Left ventricle myocardium inferior (tissue), 1 donor: ENCODE measurements around the gene PSMA6. TPM values are rescaled to one million over a fixed set of nuclear protein-coding genes. Genes with fewer than 3 reads are reported as not detected.
"Not testable (repeated sequence)": the region's sequence is repeated elsewhere in the genome, so short reads cannot be mapped to it uniquely, and the experiment has no call there.

ENCODE experiments used
- DNase-seq: peaks from one replicate; pipeline ENCODE4 v3.0.0-alpha.2; 2020
- H3K27ac ChIP-seq: fragments of 200-600 bp; replicated peaks from 2 replicates; pipeline ENCODE4 v1.8.0; 2021
- H3K27me3 ChIP-seq: fragments of 200-600 bp; 2 replicates; pipeline ENCODE4 v1.8.0; 2021; ENCODE audit warnings: low read depth
- H3K36me3 ChIP-seq: fragments of 200-600 bp; 2 replicates; pipeline ENCODE4 v1.8.0; 2021
- H3K4me1 ChIP-seq: fragments of 200-600 bp; 2 replicates; pipeline ENCODE4 v1.8.0; 2021
- H3K4me3 ChIP-seq: fragments of 200-600 bp; 2 replicates; pipeline ENCODE4 v1.8.0; 2021; ENCODE audit warnings: mild to moderate bottlenecking, moderate library complexity
- H3K9me3 ChIP-seq: fragments of 200-600 bp; replicated peaks from 2 replicates; pipeline ENCODE4 v1.8.0; 2021
- CTCF ChIP-seq: fragments of 200-600 bp; IDR thresholded peaks from 2 replicates; pipeline ENCODE4 v1.8.0; 2021; ENCODE audit warnings: antibody characterized with exemption, mild to moderate bottlenecking, borderline replicate concordance
- intact Hi-C: fragments of 100-400 bp; cut with micrococcal nuclease; formaldehyde crosslinking; loops from one replicate; pipeline ENCODE4 v1.11.0; 2022
- total RNA-seq: library from RNA; stranded (reverse); fragmentation: NEBNext Ultra II Directional; extraction: Animal tissue kit (Norgen Biotek cat#: 25700); gene quantifications from one replicate; pipeline ENCODE4 v1.2.1, GENCODE V29; 2021
- donor health status: DM: no; HTN: yes; CAD: no; lungs with severe emphysema.

Gene PSMA6
- total RNA-seq, 1 donor from 2014 or later = 179 TPM

GRCh38 chr14:35342489-35343010, 50.4 kb downstream of the PSMA6 start:
- DNase-seq = peak; percentile 60
- Histone ChIP-seq H3K36me3 (no peaks in the 10 kb centered on the region), H3K9me3 (no peaks in the 10 kb centered on the region), H3K27ac (peak overlapping the region; percentile 96), H3K4me1 (peaks cover 55% of the 10 kb centered on the region), H3K4me3 (peak overlapping the region; percentile 57), H3K27me3 (no peaks in the 10 kb centered on the region)
- intact Hi-C loops = no loop called here
- TF ChIP-seq CTCF = no peak

GRCh38 chr14:35343702-35344101, 51.5 kb downstream of the PSMA6 start:
- Histone ChIP-seq H3K4me1 (peaks cover 47% of the 10 kb centered on the region), H3K36me3 (no peaks in the 10 kb centered on the region), H3K27ac (no peak overlapping the region), H3K4me3 (no peak overlapping the region), H3K9me3 (no peaks in the 10 kb centered on the region), H3K27me3 (no peaks in the 10 kb centered on the region)
- DNase-seq = no peak
- TF ChIP-seq CTCF = no peak
- intact Hi-C loops = no loop called here

- no peaks in the 10 kb centered on the region for H3K36me3 ChIP-seq
- H3K9me3 ChIP-seq = no peaks in the 10 kb centered on the region
- no peak overlapping the region for H3K4me3 ChIP-seq
- no peak overlapping the region for H3K27ac ChIP-seq
- no peak for DNase-seq
- peaks cover 47% of the 10 kb centered on the region for H3K4me1 ChIP-seq
- intact Hi-C loops = no loop called here
- no peak for TF ChIP-seq CTCF
- no peaks in the 10 kb centered on the region for H3K27me3 ChIP-seq
These were observed 52.1 kb downstream of the PSMA6 start for GRCh38 chr14:35344107-35344807.

- no peak overlapping the region for H3K4me3 ChIP-seq
- no peak for TF ChIP-seq CTCF
- no peaks in the 10 kb centered on the region for H3K27me3 ChIP-seq
- DNase-seq = no peak
- H3K4me1 ChIP-seq = peaks cover 33% of the 10 kb centered on the region
- intact Hi-C loops = no loop called here
- H3K9me3 ChIP-seq = no peaks in the 10 kb centered on the region
- no peaks in the 10 kb centered on the region for H3K36me3 ChIP-seq
- H3K27ac ChIP-seq = no peak overlapping the region
These were observed 54.6 kb downstream of the PSMA6 start for GRCh38 chr14:35346738-35347322.

GRCh38 chr14:35347323-35348043, 55.3 kb downstream of the PSMA6 start:
- Histone ChIP-seq H3K4me1 (peaks cover 33% of the 10 kb centered on the region), H3K36me3 (no peaks in the 10 kb centered on the region), H3K27ac (no peak overlapping the region), H3K27me3 (no peaks in the 10 kb centered on the region), H3K4me3 (no peak overlapping the region), H3K9me3 (no peaks in the 10 kb centered on the region)
- no peak for DNase-seq
- no peak for TF ChIP-seq CTCF
- intact Hi-C loops = no loop called here

- H3K36me3 ChIP-seq, H3K9me3 ChIP-seq, intact Hi-C loops, H3K27me3 ChIP-seq, H3K27ac ChIP-seq, DNase-seq, H3K4me3 ChIP-seq: not testable (repeated sequence)
- H3K4me1 ChIP-seq = peaks cover 31% of the 10 kb centered on the region
These were observed 55.8 kb downstream of the PSMA6 start for GRCh38 chr14:35348044-35348380.
